ENCODE results near the gene FHOD3. TPM values are rescaled to one million over a fixed set of nuclear protein-coding genes. Genes with fewer than 3 reads are reported as not detected.

Gene FHOD3
- total and polyA plus RNA-seq, 2 of the 8 experiments (the other 6 are each of a cell fraction or from before 2014, with no cell fraction given) = 9.7 to 10.5 TPM

- H3K56ac ChIP-seq (replicated peaks; ENCODE audit: insufficient read length, low read depth, low read length) = no peak overlapping the region
- no peaks in the 10 kb centered on the region for H3K36me3 ChIP-seq (ENCODE audit: control insufficient read depth in 2 of 4, insufficient read depth in 4 of 4, low read length in 3 of 4)
- H2AK5ac ChIP-seq (ENCODE audit: low read depth, low read length) = no peak overlapping the region
- no peak overlapping the region for H3K4me3 ChIP-seq (ENCODE audit: extremely low read depth in 1 of 4, insufficient read depth in 2 of 4, low read depth in 3 of 4, low read length in 4 of 4)
- no peak overlapping the region for H4K5ac ChIP-seq (ENCODE audit: insufficient read length, low read depth, low read length)
- H3K4me2 ChIP-seq (ENCODE audit: insufficient read depth in 1 of 2, low read depth in 2 of 2, low read length in 2 of 2) = no peak overlapping the region
- H3K79me1 ChIP-seq (ENCODE audit: low read depth, low read length) = no peaks in the 10 kb centered on the region
- H3K27me3 ChIP-seq (replicated peaks in 1 of 4; ENCODE audit: control insufficient read depth in 3 of 4, extremely low read depth in 1 of 4, insufficient read depth in 3 of 4, low read length in 3 of 4) = no peaks in the 10 kb centered on the region
- WGBS, 2 experiments (ENCODE audit: extremely low coverage in 1 of 2, insufficient coverage in 1 of 2, insufficient read length in 1 of 2, insufficient replicate concordance in 2 of 2, low coverage in 1 of 2, low lambda C conversion rate in 2 of 2, missing lambda C conversion rate in 1 of 2) = 90% methylated on average over 5 of the region's 5 CpGs; no CpG with 5 or more reads in 1 of the 2 experiments
- H2BK120ac ChIP-seq (replicated peaks; ENCODE audit: low read depth, low read length) = no peak overlapping the region
- DNase-seq (ENCODE audit: low read depth in 1 of 2, low spot score in 2 of 2) (no peak), FAIRE-seq (no peak)
- H2AFZ ChIP-seq (ENCODE audit: low read length) = no peak overlapping the region
- ChIA-PET CTCF (ENCODE audit: partially characterized antibody) (no interaction called here), POLR2A (ENCODE audit: partially characterized antibody) (no interaction called here)
- H4K91ac ChIP-seq (replicated peaks; ENCODE audit: insufficient read length, low read length) = no peak overlapping the region
- H3K23ac ChIP-seq (ENCODE audit: insufficient read length) = no peak overlapping the region
- H2BK20ac ChIP-seq (ENCODE audit: low read length) = no peak overlapping the region
- no peak overlapping the region for H2BK15ac ChIP-seq (ENCODE audit: low read length)
- no peaks in the 10 kb centered on the region for H3K9me3 ChIP-seq (ENCODE audit: insufficient read depth in 2 of 2, low read depth in 1 of 2, low read length in 1 of 2)
- H2BK5ac ChIP-seq (ENCODE audit: low read depth, low read length) = no peak overlapping the region
- no peak overlapping the region for H3K18ac ChIP-seq (ENCODE audit: extremely low read depth, low read length)
- no peak overlapping the region for H3K4ac ChIP-seq (replicated peaks; ENCODE audit: insufficient read length, low read depth, low read length)
- H3K23me2 ChIP-seq (ENCODE audit: low read depth, low read length) = peaks cover 2% of the 10 kb centered on the region; the same call in 1 of the 2 replicates
- H4K8ac ChIP-seq (ENCODE audit: extremely low read depth, insufficient read depth, low read length) = no peak overlapping the region
- H3K79me2 ChIP-seq (ENCODE audit: control insufficient read depth in 1 of 2, insufficient read depth in 2 of 2, low read length in 2 of 2) = no peaks in the 10 kb centered on the region
- H3K9ac ChIP-seq (replicated peaks in 1 of 4; ENCODE audit: extremely low read depth in 1 of 4, low read depth in 3 of 4, low read length in 3 of 4) = no peak overlapping the region
- H2BK12ac ChIP-seq (ENCODE audit: low read depth, low read length) = no peak overlapping the region
- no peaks in the 10 kb centered on the region for H4K20me1 ChIP-seq (replicated peaks in 1 of 2; ENCODE audit: control insufficient read depth in 1 of 2, insufficient read depth in 2 of 2, low read length in 2 of 2)
- no peak overlapping the region for H3K14ac ChIP-seq (ENCODE audit: insufficient read length)
- peaks cover 0 to 6% (median 3%) of the 10 kb centered on the region in 4 experiments; a peak in 2 of 7 replicates for H3K4me1 ChIP-seq (replicated peaks in 1 of 4; ENCODE audit: control insufficient read depth in 3 of 4, insufficient read depth in 4 of 4, low read length in 3 of 4)
- no peak overlapping the region for H3K27ac ChIP-seq (ENCODE audit: low read depth, low read length)
- TF ChIP-seq TBP (IDR thresholded peaks at IDR 0.05; ENCODE audit: low read depth, low read length) (no peak), SP4 (IDR thresholded peaks at IDR 0.05; ENCODE audit: low read length) (no peak), FOSL1 (IDR thresholded peaks at IDR 0.05; ENCODE audit: insufficient read depth, low read depth, low read length) (no peak), CTBP2 (IDR thresholded peaks at IDR 0.05; ENCODE audit: borderline replicate concordance, insufficient read depth, insufficient read length, low read length) (no peak), SRF (IDR thresholded peaks at IDR 0.05; ENCODE audit: low read depth, low read length) (no peak), RXRA (IDR thresholded peaks at IDR 0.05; ENCODE audit: insufficient read depth, low read depth, low read length) (no peak), MAFK (IDR thresholded peaks at IDR 0.05; ENCODE audit: low read depth, low read length) (no peak), ZNF274 (IDR thresholded peaks at IDR 0.05; ENCODE audit: borderline replicate concordance, extremely low read depth, low read length) (no peak), POLR2A (IDR thresholded peaks at IDR 0.05; ENCODE audit: control extremely low read depth in 1 of 2, low read depth in 2 of 2, low read length in 2 of 2) (no peak), NRF1 (IDR thresholded peaks at IDR 0.05; ENCODE audit: low read depth, low read length) (no peak), SIN3A (conservative IDR thresholded peaks at IDR 0.05 in 1 of 2, IDR thresholded peaks at IDR 0.05 in 1 of 2; ENCODE audit: low read depth in 1 of 2, low read length in 2 of 2) (no peak), KDM1A (IDR thresholded peaks at IDR 0.05; ENCODE audit: borderline replicate concordance, low read length) (no peak), PHF8 (conservative IDR thresholded peaks at IDR 0.05; ENCODE audit: low read depth, low read length) (no peak), BCL11A (IDR thresholded peaks at IDR 0.05; ENCODE audit: low read depth in 2 of 2, low read length in 2 of 2) (no peak)
These were observed 242.2 kb downstream of the FHOD3 start for GRCh38 chr18:36539674-36540231.
